Measurements from ENCODE around the gene ETV5.

DNA sequence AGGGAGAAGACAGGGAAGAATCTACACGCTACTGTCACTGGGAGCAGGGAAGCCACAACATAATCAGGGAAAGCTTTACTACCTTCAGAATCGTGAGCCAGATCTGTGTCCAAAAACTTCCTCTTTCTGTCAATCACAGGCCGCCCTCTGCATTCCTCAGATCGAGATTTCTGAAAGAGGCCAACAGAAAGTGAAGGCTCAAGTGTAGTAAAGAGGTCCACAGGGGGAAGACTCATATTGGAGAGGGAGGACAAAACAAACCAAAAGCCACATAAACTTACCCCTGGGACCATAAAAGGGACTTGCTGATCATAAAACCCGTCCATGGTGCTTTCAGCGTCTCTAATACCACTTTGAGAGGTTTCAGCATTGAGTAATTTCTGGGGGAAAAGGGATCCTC, 3.3 kb downstream of the ETV5 start:
- TF ChIP-seq POLR2AphosphoS5 (IDR thresholded peaks at IDR 0.05) = no peak
- TF ChIP-seq, protein P1, sequence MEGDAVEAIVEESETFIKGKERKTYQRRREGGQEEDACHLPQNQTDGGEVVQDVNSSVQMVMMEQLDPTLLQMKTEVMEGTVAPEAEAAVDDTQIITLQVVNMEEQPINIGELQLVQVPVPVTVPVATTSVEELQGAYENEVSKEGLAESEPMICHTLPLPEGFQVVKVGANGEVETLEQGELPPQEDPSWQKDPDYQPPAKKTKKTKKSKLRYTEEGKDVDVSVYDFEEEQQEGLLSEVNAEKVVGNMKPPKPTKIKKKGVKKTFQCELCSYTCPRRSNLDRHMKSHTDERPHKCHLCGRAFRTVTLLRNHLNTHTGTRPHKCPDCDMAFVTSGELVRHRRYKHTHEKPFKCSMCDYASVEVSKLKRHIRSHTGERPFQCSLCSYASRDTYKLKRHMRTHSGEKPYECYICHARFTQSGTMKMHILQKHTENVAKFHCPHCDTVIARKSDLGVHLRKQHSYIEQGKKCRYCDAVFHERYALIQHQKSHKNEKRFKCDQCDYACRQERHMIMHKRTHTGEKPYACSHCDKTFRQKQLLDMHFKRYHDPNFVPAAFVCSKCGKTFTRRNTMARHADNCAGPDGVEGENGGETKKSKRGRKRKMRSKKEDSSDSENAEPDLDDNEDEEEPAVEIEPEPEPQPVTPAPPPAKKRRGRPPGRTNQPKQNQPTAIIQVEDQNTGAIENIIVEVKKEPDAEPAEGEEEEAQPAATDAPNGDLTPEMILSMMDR (IDR thresholded peaks at IDR 0.05) = no peak
- TF ChIP-seq EP300 (IDR thresholded peaks at IDR 0.05; ENCODE audit: low read depth) = no peak
- no peak for TF ChIP-seq POLR2A (IDR thresholded peaks at IDR 0.05)

Measured in transverse colon (tissue), 4 donors.